ENCODE results near the gene DOK6. TPM values are rescaled to one million over a fixed set of nuclear protein-coding genes. Genes with fewer than 3 reads are reported as not detected.

The DOK6 gene
- total and polyA plus RNA-seq, 12 donors, result 0.37 to 12.5 (median 4.6) TPM

- H3K27me3 ChIP-seq, result no peaks in the 10 kb centered on the region
- ATAC-seq (no peak), DNase-seq (no peak)
- no peak overlapping the region for H3K4me3 ChIP-seq
- TF ChIP-seq CTCF (IDR thresholded peaks at IDR 0.05), result no peak
- intact Hi-C loops (cut with DNase I), result no loop called here
- H3K36me3 ChIP-seq, result no peaks in the 10 kb centered on the region
- peaks cover 0 to 4% (median 0%) of the 10 kb centered on the region in 9 donors for H3K4me1 ChIP-seq
- H3K9me3 ChIP-seq, result peaks cover 0 to 40% (median 25%) of the 10 kb centered on the region in 11 donors
- no peak overlapping the region for H3K27ac ChIP-seq
- 93 to 95% methylated on average over 2 of the region's 2 CpGs for WGBS, 2 donors
Measured at GRCh38 chr18:69717586-69717985, 316.9 kb downstream of the DOK6 start.

GRCh38 chr18:69718912-69719547 is 318.3 kb downstream of the DOK6 start:
- 76 to 86% methylated on average over 1 of the region's 1 CpG for WGBS, 2 donors
- Histone ChIP-seq H3K4me3 (no peak overlapping the region), H3K27ac (no peak overlapping the region), H3K4me1 (peaks cover 0 to 12% (median 0%) of the 10 kb centered on the region in 9 donors), H3K9me3 (peaks cover 0 to 40% (median 25%) of the 10 kb centered on the region in 11 donors), H3K36me3 (no peaks in the 10 kb centered on the region), H3K27me3 (no peaks in the 10 kb centered on the region)
- no peak for DNase-seq
- ATAC-seq, result no peak
- no peak for TF ChIP-seq CTCF (IDR thresholded peaks at IDR 0.05)
- intact Hi-C loops (cut with DNase I), result no loop called here

- no peak for TF ChIP-seq CTCF (IDR thresholded peaks at IDR 0.05)
- intact Hi-C loops (cut with DNase I), result loop anchor here in 1 of 10 donors (10.0 kb wide), 1 partner anchor 56 kb away; no protein-coding TSS in a partner anchor
- 64 to 65% methylated on average over 4 of the region's 4 CpGs for WGBS, 2 donors
Measured at GRCh38 chr18:69720422-69720821, 319.7 kb downstream of the DOK6 start.

GRCh38 chr18:69723434-69723833 is 322.7 kb downstream of the DOK6 start:
- Histone ChIP-seq H3K4me3 (no peak overlapping the region), H3K9me3 (peaks cover 0 to 19% (median 12%) of the 10 kb centered on the region in 11 donors), H3K4me1 (peaks cover 0 to 12% (median 0%) of the 10 kb centered on the region in 9 donors), H3K36me3 (no peaks in the 10 kb centered on the region), H3K27me3 (no peaks in the 10 kb centered on the region), H3K27ac (no peak overlapping the region)
- ATAC-seq (no peak), DNase-seq (no peak)
- intact Hi-C loops (cut with DNase I), result loop anchor here in 1 of 10 donors (10.0 kb wide), 1 partner anchor 59 kb away; no protein-coding TSS in a partner anchor
- WGBS, 2 donors, result 55 to 68% methylated on average over 3 of the region's 3 CpGs
- TF ChIP-seq CTCF (IDR thresholded peaks at IDR 0.05), result no peak

More at GRCh38 chr18:69720422-69720821, 319.7 kb downstream of the DOK6 start:
- peaks cover 0 to 12% (median 0%) of the 10 kb centered on the region in 9 donors for H3K4me1 ChIP-seq
- H3K36me3 ChIP-seq, result no peaks in the 10 kb centered on the region
- H3K27ac ChIP-seq, result no peak overlapping the region
- DNase-seq (no peak), ATAC-seq (no peak)
- no peak overlapping the region for H3K4me3 ChIP-seq
- peaks cover 0 to 40% (median 25%) of the 10 kb centered on the region in 11 donors for H3K9me3 ChIP-seq
- H3K27me3 ChIP-seq, result no peaks in the 10 kb centered on the region
